CD14-positive monocyte (primary cell): ENCODE data around the gene FBLIM1. TPM values are rescaled to one million over a fixed set of nuclear protein-coding genes. Genes with fewer than 3 reads are reported as not detected.

Experiments
- DNase-seq, 3 donors: peaks; one replicate each; pipeline ENCODE4 v3.0.0-alpha.2; 2011 to 2022
- H2AFZ ChIP-seq: 2 replicates; pipeline ENCODE4 v1.6.0; 2012; ENCODE audit warnings: mild to moderate bottlenecking, low read depth, low read length, inconsistent platforms; ENCODE audit not compliant: insufficient read depth, poor library complexity, severe bottlenecking
- H3K27ac ChIP-seq, 2 donors: 1 replicate in 1 of 2; 2 replicates in 1 of 2; pipeline ENCODE4 v1.5.1; 2012 to 2013; ENCODE audit warnings: low read length in 2 of 2, control low read depth in 1 of 2, inconsistent platforms in 1 of 2, low read depth in 1 of 2, mild to moderate bottlenecking in 1 of 2
- H3K27me3 ChIP-seq, 2 donors: one replicate each; pipeline versions ENCODE4 v1.6.0 to v1.6.1; 2011 to 2013; ENCODE audit warnings: low read length in 2 of 2; ENCODE audit not compliant: control insufficient read depth in 2 of 2, insufficient read depth in 2 of 2
- H3K36me3 ChIP-seq, 2 donors: replicated peaks in 1 of 2; 1 replicate in 1 of 2; 2 replicates in 1 of 2; pipeline versions ENCODE4 v1.5.1 to v1.6.1; 2012 to 2013; ENCODE audit warnings: low read length in 2 of 2, control low read depth in 1 of 2, inconsistent platforms in 1 of 2, mild to moderate bottlenecking in 1 of 2; ENCODE audit not compliant: insufficient read depth in 2 of 2, control insufficient read depth in 1 of 2
- H3K4me1 ChIP-seq, 2 donors: 1 replicate in 1 of 2; 2 replicates in 1 of 2; pipeline versions ENCODE4 v1.5.1 to v1.6.1; 2012 to 2013; ENCODE audit warnings: low read length in 2 of 2, control low read depth in 1 of 2, inconsistent platforms in 1 of 2, mild to moderate bottlenecking in 1 of 2, moderate library complexity in 1 of 2; ENCODE audit not compliant: insufficient read depth in 2 of 2, control insufficient read depth in 1 of 2
- H3K4me2 ChIP-seq: replicated peaks from 2 replicates; pipeline ENCODE3; 2012; ENCODE audit warnings: low read length, moderate library complexity, mild to moderate bottlenecking; ENCODE audit not compliant: poor library complexity, severe bottlenecking; ENCODE audit errors: extremely low read depth
- H3K4me3 ChIP-seq, 3 experiments: fragments of 200-600 bp in 1 of 3; sonication (generic) in 1 of 3; replicated peaks in 1 of 3; 1 replicate in 2 of 3; 2 replicates in 1 of 3; pipeline ENCODE4 v1.5.1; 2011 to 2013; ENCODE audit warnings: low read length in 3 of 3, mild to moderate bottlenecking in 3 of 3, control low read depth in 2 of 3, low read depth in 2 of 3, inconsistent platforms in 1 of 3, moderate library complexity in 1 of 3
- H3K79me2 ChIP-seq: 2 replicates; pipeline ENCODE4 v1.6.0; 2012; ENCODE audit warnings: mild to moderate bottlenecking, control low read depth, inconsistent platforms, low read length, moderate library complexity; ENCODE audit not compliant: insufficient read depth
- H3K9ac ChIP-seq: 2 replicates; pipeline ENCODE4 v1.6.0; 2017; ENCODE audit warnings: low read length, mild to moderate bottlenecking; ENCODE audit not compliant: insufficient read depth, poor library complexity, severe bottlenecking
- H3K9me3 ChIP-seq, 2 donors: replicated peaks in 1 of 2; 1 replicate in 1 of 2; 2 replicates in 1 of 2; pipeline versions ENCODE4 v1.5.1 to v1.6.1; 2012 to 2013; ENCODE audit warnings: low read length in 2 of 2, control low read depth in 1 of 2; ENCODE audit not compliant: control insufficient read depth in 1 of 2, insufficient read depth in 1 of 2
- H4K20me1 ChIP-seq: 2 replicates; pipeline ENCODE4 v1.6.0; 2012; ENCODE audit warnings: mild to moderate bottlenecking, low read length, control low read depth, moderate library complexity; ENCODE audit not compliant: insufficient read depth
- H3K27ac Mint-ChIP-seq, 7 donors: one replicate each; pipeline ENCODE4 v1.8.0; 2020; ENCODE audit warnings: mild to moderate bottlenecking in 7 of 7, mixed read lengths in 7 of 7, moderate library complexity in 6 of 7, inconsistent platforms in 2 of 7
- H3K27me3 Mint-ChIP-seq, 3 donors: one replicate each; pipeline ENCODE4 v1.8.0; 2021 to 2022; ENCODE audit warnings: low read depth in 3 of 3, mild to moderate bottlenecking in 3 of 3, mixed read lengths in 3 of 3, moderate library complexity in 3 of 3, inconsistent platforms in 1 of 3
- H3K36me3 Mint-ChIP-seq, 2 donors: one replicate each; pipeline ENCODE4 v1.8.0; 2020; ENCODE audit warnings: mixed read lengths in 2 of 2, inconsistent platforms in 1 of 2, mild to moderate bottlenecking in 1 of 2
- H3K4me1 Mint-ChIP-seq: one replicate; pipeline ENCODE4 v1.8.0; 2020; ENCODE audit warnings: mild to moderate bottlenecking, mixed read lengths
- H3K4me3 Mint-ChIP-seq, 2 donors: one replicate each; pipeline ENCODE4 v1.8.0; 2020; ENCODE audit warnings: mild to moderate bottlenecking in 2 of 2, mixed read lengths in 2 of 2, moderate library complexity in 1 of 2
- H3K9me3 Mint-ChIP-seq, 7 donors: one replicate each; pipeline ENCODE4 v1.8.0; 2020 to 2022; ENCODE audit warnings: mixed read lengths in 7 of 7, mild to moderate bottlenecking in 6 of 7, moderate library complexity in 6 of 7, inconsistent platforms in 2 of 7
- CTCF ChIP-seq: fragments of 200-600 bp; IDR thresholded peaks from one replicate; pipeline ENCODE4 v1.8.0; 2022; ENCODE audit warnings: antibody characterized with exemption, mild to moderate bottlenecking
- WGBS: methylation state at CpG from one replicate; pipeline ENCODE4 v1.1.5; 2013; ENCODE audit warnings: missing lambda C conversion rate; ENCODE audit not compliant: insufficient coverage; 5-methylcytosine and 5-hydroxymethylcytosine counted together
- intact Hi-C, 2 donors: fragments of 100-400 bp; cut with micrococcal nuclease; formaldehyde crosslinking; loops; one replicate each; pipeline versions ENCODE4 v1.15.0 to v1.15.1; 2023
- polyA plus RNA-seq, 3 donors: library from polyadenylated mRNA; depleted of rRNA in 1 of 3; unstranded in 2 of 3; stranded (reverse) in 1 of 3; fragments of 300-500 nt in 2 of 3; fragments of >200 nt in 1 of 3; fragmentation: Illumina TruSeq in 2 of 3; gene quantifications; 1 replicate in 2 of 3; 2 replicates in 1 of 3; pipeline ENCODE4 v1.2.3, GENCODE V29; 2012 to 2021

FBLIM1 gene
- polyA plus RNA-seq, 3 donors: not detected

GRCh38 chr1:15764269-15764764, 5.7 kb downstream of the FBLIM1 start:
- H3K4me3 Mint-ChIP-seq: no peak overlapping the region
- peaks cover 0 to 5% of the 10 kb centered on the region in 2 donors for H3K9me3 ChIP-seq
- intact Hi-C loops: no loop called here
- H3K4me1 ChIP-seq: no peaks in the 10 kb centered on the region
- no peak overlapping the region for H3K27ac Mint-ChIP-seq
- H3K27me3 Mint-ChIP-seq: peaks cover 34 to 62% (median 39%) of the 10 kb centered on the region in 3 donors
- no peaks in the 10 kb centered on the region for H3K4me1 Mint-ChIP-seq
- TF ChIP-seq CTCF: no peak
- no peaks in the 10 kb centered on the region for H3K79me2 ChIP-seq
- no peak overlapping the region for H3K9ac ChIP-seq
- H3K9me3 Mint-ChIP-seq: peaks cover 0 to 6% (median 1%) of the 10 kb centered on the region in 7 donors
- no peak overlapping the region for H3K27ac ChIP-seq
- DNase-seq: no peak
- peaks cover 0 to 1% of the 10 kb centered on the region in 2 donors for H3K36me3 Mint-ChIP-seq
- H3K4me3 ChIP-seq: no peak overlapping the region
- no peaks in the 10 kb centered on the region for H4K20me1 ChIP-seq
- peaks cover 10 to 30% of the 10 kb centered on the region in 2 donors for H3K27me3 ChIP-seq
- H2AFZ ChIP-seq: no peak overlapping the region
- H3K4me2 ChIP-seq: no peak overlapping the region
- 82% methylated on average over 2 of the region's 10 CpGs for WGBS
- H3K36me3 ChIP-seq: no peaks in the 10 kb centered on the region

- TF ChIP-seq CTCF: no peak
- H3K36me3 Mint-ChIP-seq: no peaks in the 10 kb centered on the region
- H3K4me1 Mint-ChIP-seq: no peaks in the 10 kb centered on the region
- H2AFZ ChIP-seq: no peak overlapping the region
- no peaks in the 10 kb centered on the region for H3K79me2 ChIP-seq
- H3K4me3 ChIP-seq: no peak overlapping the region
- H3K27ac ChIP-seq: no peak overlapping the region
- H3K27ac Mint-ChIP-seq: no peak overlapping the region
- H3K27me3 ChIP-seq: peaks cover 7 to 24% of the 10 kb centered on the region in 2 donors
- H3K27me3 Mint-ChIP-seq: peaks cover 30 to 56% (median 33%) of the 10 kb centered on the region in 3 donors
- no peak overlapping the region for H3K4me2 ChIP-seq
- no peak overlapping the region for H3K9ac ChIP-seq
- WGBS: 77% methylated on average over 10 of the region's 15 CpGs
- no peak overlapping the region for H3K4me3 Mint-ChIP-seq
- intact Hi-C loops: no loop called here
- H4K20me1 ChIP-seq: no peaks in the 10 kb centered on the region
- no peaks in the 10 kb centered on the region for H3K4me1 ChIP-seq
- peaks cover 0 to 5% of the 10 kb centered on the region in 2 donors for H3K9me3 ChIP-seq
- no peaks in the 10 kb centered on the region for H3K36me3 ChIP-seq
- DNase-seq: no peak
- H3K9me3 Mint-ChIP-seq: peaks cover 0 to 2% (median 0%) of the 10 kb centered on the region in 7 donors
These were observed 6.3 kb downstream of the FBLIM1 start for GRCh38 chr1:15764890-15765289.
